Measurements from ENCODE around the gene UBTFL1. TPM values are rescaled to one million over a fixed set of nuclear protein-coding genes. Genes with fewer than 3 reads are reported as not detected.

UBTFL1 gene, protein sequence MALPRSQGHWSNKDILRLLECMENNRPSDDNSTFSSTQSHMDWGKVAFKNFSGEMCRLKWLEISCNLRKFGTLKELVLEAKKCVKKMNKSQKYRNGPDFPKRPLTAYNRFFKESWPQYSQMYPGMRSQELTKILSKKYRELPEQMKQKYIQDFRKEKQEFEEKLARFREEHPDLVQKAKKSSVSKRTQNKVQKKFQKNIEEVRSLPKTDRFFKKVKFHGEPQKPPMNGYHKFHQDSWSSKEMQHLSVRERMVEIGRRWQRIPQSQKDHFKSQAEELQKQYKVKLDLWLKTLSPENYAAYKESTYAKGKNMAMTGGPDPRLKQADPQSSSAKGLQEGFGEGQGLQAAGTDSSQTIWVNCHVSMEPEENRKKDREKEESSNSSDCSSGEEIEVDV
- total RNA-seq (2022; extraction: Qiagen RNA extraction; ENCODE audit: low read depth) = not detected in 5 replicates

GRCh38 chr11:90085650-90086049, at the start of gene UBTFL1:
Gene UBTFL1, plus strand, starts transcription at chr11:90085950. Its CDS starts 0 bp downstream, at chr11:90085950.

GRCh38 chr11:90134478-90135003, 48.8 kb downstream of the UBTFL1 start, which contains the start of gene NAALAD2:
Gene NAALAD2, plus strand, starts transcription at chr11:90134663. Its CDS starts 96 bp downstream, at chr11:90134759.

Other genes with a start within 250 kb of the UBTFL1 start
- gene TRIM64B, start 207.5 kb upstream of the UBTFL1 start, total RNA-seq (2022; extraction: Qiagen RNA extraction; ENCODE audit: low read depth) = not detected in 5 replicates
- gene TRIM49D1, start 163.7 kb upstream of the UBTFL1 start, total RNA-seq (2022; extraction: Qiagen RNA extraction; ENCODE audit: low read depth) = 0.09 TPM in 1 of 5 replicates, not detected in the others
- not detected in 5 replicates for gene TRIM49D2, start 161.9 kb upstream of the UBTFL1 start, total RNA-seq (2022; extraction: Qiagen RNA extraction; ENCODE audit: low read depth)
- not detected in 5 replicates for gene TRIM64, start 119.9 kb upstream of the UBTFL1 start, total RNA-seq (2022; extraction: Qiagen RNA extraction; ENCODE audit: low read depth)
- not detected in 5 replicates for gene TRIM49C, start 54.8 kb upstream of the UBTFL1 start, total RNA-seq (2022; extraction: Qiagen RNA extraction; ENCODE audit: low read depth)
- gene NAALAD2, start 48.7 kb downstream of the UBTFL1 start, total RNA-seq (2022; extraction: Qiagen RNA extraction; ENCODE audit: low read depth) = not detected in 5 replicates
- 73.9 to 105 TPM (median 97.9 TPM) in 5 replicates for gene CHORDC1, start 137.1 kb downstream of the UBTFL1 start, total RNA-seq (2022; extraction: Qiagen RNA extraction; ENCODE audit: low read depth)